NCI-H460 (cell line): ENCODE data around the gene GOLGA3. TPM values are rescaled to one million over a fixed set of nuclear protein-coding genes. Genes with fewer than 3 reads are reported as not detected.
A peak's percentile ranks its signal among the peaks of the same experiment; 100 is the strongest.
"Not testable (repeated sequence)": the region's sequence is repeated elsewhere in the genome, so short reads cannot be mapped to it uniquely, and the experiment has no call there.

Source experiments
- DNase-seq: peaks from one replicate; pipeline ENCODE4 v3.0.0-alpha.2; 2016; ENCODE audit warnings: low read depth; ENCODE audit errors: extremely low read depth
- polyA plus RNA-seq: library from polyadenylated mRNA; depleted of rRNA; stranded (reverse); fragments of >200 nt; gene quantifications from 2 replicates; pipeline ENCODE4 v1.2.3, GENCODE V29; 2014; cell fraction: nucleus; rRNA removed
- total RNA-seq: library from RNA; depleted of rRNA; stranded (reverse); fragments of >200 nt; shearing (Covaris generic); gene quantifications from 2 replicates; pipeline ENCODE4 v1.2.3, GENCODE V29; 2014; rRNA removed

GOLGA3 gene
- total RNA-seq = 45.3 and 47.5 TPM in 2 replicates
- 47.6 and 61.6 TPM in 2 replicates for polyA plus RNA-seq

- DNase-seq = peak; percentile 90
Measured at GRCh38 chr12:132828706-132829534, at the start of gene GOLGA3. Gene GOLGA3, minus strand, starts transcription at chr12:132828869. Its CDS starts 6,741 bp downstream, at chr12:132822128.

DNA sequence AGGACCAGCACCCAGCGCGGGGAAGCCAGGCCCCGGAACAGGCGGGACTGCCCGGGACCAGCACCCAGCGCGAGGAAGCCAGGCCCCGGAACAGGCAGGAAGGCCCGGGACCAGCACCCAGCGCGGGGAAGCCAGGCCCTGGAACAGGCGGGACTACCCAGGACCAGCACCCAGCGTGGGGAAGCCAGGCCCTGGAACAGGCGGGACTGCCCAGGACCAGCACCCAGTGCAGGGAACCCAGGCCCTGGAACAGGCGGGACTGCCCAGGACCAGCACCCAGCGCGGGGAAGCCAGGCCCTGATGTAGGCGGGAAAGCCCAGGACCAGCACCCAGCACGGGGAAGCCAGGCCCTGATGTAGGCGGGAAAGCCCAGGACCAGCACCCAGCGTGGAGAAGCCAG lies 46.0 kb upstream of the GOLGA3 start:
- DNase-seq = not testable (repeated sequence)

- DNase-seq = no peak
Measured at GRCh38 chr12:132874175-132874574, 45.5 kb upstream of the GOLGA3 start.

DNA sequence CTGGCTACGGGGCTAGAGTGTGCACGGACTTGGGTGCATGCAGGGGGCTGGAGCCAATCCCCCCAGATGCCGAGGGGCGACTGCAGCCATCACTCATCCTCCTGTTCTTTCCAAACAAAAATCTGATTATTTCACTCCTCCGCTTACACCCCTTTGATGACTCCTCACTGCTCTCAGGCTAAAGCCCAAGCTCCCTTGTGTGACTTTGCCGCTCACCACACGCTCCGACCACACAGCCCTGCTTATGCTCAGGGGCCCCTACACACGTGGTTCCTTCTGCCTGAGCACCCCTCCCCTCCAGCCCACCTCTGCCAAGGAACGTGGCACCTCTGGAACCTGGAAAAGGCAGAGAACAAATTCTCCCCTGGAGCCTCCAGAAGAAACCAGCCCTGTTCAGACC lies 45.1 kb upstream of the GOLGA3 start:
- no peak for DNase-seq

DNA sequence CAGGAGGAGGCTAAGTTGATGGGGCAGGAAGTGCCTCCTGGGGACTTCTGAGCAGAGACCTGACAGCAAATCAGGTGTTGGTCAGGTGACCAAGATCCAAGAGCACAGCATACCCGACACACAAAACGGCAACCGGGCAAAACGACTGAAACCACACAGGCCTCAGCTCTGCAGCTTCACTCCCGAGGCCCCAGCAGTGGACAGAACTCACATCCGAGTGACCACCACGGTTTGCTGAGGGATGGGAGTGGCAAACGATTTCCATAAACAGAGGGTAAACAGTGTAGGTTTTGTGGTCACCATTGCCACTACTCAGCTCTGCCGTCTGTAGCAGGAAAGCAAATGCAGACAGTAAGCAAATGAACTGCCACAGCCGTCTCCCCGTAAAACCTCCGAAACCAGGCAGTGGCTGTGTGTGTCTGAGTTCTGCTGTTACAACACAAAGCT lies 44.3 kb upstream of the GOLGA3 start:
- no peak for DNase-seq

GRCh38 chr12:132872073-132872855 lies 43.6 kb upstream of the GOLGA3 start:
- no peak for DNase-seq

- DNase-seq = no peak
Measured at GRCh38 chr12:132869551-132869950, 40.9 kb upstream of the GOLGA3 start.

DNA sequence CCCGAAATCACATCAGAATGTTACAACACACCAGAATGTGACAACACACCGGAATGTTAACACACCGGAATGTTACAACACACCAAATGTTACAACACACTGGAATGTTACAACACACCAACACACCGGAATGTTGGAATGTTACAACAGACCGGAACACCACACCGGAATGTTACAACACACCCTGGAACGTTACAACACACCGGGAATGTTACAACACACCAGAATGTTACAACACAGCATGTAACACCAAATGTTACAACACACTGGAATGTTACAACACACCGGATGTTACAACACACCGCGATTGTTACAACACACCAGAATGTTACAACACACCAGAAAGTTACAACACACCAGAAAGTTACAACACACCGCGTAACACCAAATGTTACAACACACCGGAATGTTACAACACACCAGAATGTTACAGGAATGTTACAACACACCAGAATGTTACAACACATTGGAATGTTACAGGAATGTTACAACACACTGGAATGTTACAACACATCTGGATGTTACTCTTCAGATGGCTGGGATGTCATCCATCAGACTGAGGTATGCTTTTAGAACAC lies 37.7 kb upstream of the GOLGA3 start:
- DNase-seq = peak; percentile 14

- no peak for DNase-seq
Measured at GRCh38 chr12:132861558-132861957, 32.9 kb upstream of the GOLGA3 start.

DNA sequence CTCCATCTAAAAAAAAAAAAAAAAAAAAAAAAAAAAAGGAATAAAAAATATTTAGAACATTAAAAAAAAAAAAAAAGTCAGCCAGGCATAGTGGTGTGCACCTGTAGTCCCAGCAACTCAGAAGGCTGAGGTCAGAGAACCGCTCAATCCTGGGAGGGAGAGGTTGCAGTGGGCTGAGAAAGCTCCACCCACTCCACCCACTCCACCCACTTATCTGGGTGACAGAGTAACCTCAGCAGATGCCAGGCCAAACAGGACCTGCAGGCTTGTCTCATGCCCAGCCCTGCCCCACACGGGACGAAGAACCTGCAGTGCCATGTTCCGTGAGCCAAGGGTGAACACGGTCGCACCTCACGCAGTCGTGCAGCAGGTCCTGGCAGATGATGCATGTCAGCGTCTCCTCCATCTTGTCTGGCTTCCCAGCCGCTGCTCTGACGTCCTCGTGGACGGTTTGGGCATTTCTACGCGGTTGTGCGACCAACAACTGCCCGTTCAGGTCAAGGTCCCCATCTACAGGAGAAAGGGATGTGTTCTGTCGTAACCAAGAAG lies 30.1 kb upstream of the GOLGA3 start:
- no peak for DNase-seq

- DNase-seq = not testable (repeated sequence)
Measured at GRCh38 chr12:132857019-132857418, 28.4 kb upstream of the GOLGA3 start.

DNA sequence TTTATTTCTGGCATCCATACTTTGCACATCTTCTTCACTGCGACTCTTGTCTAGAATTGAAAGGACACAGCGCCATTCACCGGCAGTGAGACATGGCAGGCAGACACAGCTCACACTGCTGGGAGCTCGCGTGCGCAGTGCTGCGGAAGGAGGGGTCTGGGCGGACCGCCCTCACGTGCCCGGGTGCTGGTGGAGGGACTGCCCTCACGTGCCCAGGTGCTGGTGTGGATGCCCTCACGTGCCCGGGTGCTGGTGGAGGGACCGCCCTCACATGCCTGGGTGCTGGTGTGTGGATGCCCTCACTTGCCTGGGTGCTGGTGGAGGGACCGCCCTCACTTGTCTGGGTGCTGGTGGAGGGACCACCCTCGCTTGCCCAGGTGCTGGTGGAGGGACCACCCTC lies 27.9 kb upstream of the GOLGA3 start:
- DNase-seq = no peak

DNA sequence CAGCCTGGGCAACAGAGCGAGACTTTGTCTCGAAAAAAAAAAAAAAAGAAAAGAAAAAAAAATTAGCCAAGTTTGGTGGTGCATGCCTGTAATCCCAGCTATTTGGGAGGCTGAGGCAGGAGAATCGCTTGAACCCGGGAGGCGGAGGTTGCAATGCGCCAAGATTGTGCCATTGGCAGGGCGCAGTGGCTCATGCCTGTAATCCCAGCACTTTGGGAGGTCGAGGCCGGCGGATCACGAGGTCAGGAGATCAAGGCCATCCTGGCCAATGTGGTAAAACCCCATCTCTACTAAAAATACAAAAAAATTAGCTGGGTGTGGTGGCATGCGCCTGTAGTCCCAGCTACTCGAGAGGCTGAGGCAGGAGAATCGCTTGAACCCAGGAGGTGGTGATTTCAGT lies 26.5 kb upstream of the GOLGA3 start:
- DNase-seq = not testable (repeated sequence)

DNA sequence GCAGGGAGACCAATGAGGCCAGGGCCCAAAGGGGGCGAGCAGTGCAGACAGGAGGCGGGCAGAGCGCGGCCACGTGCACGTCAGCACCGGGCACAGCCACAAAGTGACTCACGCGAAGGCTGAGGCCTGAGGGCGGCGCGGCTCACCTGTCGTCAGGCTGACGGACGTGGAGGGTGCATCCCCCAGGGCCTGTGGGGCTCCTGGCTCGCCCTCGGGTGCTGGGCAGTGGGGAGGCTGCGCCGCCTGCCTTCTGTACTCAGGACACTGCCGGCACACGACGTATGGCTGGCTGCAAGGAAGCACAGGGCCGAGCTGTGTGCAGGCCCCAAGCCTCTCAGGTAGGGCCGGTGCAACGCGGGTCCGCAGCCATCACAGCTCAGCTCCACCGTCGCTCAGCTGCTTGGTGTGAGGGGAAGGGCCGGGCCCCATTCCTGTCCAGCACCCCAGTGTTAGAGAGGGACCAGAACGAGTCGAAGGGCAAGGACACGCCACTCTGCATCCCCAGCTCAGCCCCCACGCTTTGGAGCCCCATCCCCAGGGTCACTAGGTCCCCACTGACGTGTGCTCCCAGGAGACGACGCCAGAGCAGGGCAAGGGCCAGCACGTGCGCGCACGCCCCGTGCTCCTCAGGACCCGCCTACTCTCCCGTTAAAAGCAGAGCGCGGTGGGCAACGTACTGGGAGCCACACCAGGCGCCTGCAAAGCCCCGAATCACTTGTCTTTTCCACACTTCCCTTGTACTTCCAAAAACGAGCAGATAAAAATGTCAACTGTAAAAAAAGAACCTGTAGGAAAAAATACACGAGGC lies 24.8 kb upstream of the GOLGA3 start:
- no peak for DNase-seq

DNA sequence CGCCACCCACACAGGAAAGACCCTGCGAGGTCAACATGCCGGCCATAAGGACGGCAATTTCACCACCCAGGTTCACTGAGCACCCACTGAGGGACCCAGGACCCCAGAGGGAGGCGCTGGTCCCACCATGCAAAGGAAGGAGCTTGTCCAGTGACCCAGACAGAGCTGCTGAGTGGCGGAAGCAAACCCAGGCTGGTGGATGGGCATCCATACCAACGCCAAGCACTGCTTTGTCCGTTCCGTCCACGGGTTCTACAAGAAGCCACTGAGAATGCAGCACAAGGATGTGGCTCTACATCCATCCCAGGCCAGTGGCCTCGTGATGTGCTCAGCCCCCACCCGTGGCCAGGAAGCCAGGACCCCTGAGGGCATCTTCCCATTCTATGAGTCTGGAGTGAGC lies 23.8 kb upstream of the GOLGA3 start:
- DNase-seq = no peak

GRCh38 chr12:132851465-132851864 lies 22.8 kb upstream of the GOLGA3 start:
- DNase-seq = no peak

DNA sequence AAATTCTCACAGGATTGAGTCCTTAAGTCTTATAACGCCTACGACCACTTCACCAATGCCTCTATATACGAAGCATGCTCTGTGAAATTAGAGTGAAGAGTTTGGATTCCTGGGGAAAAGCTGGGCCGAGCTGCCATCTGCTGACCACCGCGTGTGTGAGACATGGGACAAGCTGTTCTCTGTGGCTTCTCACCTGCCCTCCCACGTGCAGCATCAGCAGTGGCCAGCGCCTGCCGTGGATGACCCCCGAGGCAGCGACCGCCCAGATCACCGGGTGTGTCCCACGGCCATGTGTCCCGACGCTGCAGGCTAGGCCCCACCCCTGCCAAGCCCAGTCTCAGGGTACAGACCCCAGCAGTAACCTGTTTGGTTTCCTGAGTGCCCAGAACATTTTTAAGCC lies 21.6 kb upstream of the GOLGA3 start:
- DNase-seq = no peak

- no peak for DNase-seq
Measured at GRCh38 chr12:132848521-132848920, 19.9 kb upstream of the GOLGA3 start.

- no peak for DNase-seq
Measured at GRCh38 chr12:132847363-132848356, 19.0 kb upstream of the GOLGA3 start.
